ENCODE measurements around the gene SLC66A3.
A peak's percentile ranks its signal among the peaks of the same experiment; 100 is the strongest.

Gene SLC66A3

DNA sequence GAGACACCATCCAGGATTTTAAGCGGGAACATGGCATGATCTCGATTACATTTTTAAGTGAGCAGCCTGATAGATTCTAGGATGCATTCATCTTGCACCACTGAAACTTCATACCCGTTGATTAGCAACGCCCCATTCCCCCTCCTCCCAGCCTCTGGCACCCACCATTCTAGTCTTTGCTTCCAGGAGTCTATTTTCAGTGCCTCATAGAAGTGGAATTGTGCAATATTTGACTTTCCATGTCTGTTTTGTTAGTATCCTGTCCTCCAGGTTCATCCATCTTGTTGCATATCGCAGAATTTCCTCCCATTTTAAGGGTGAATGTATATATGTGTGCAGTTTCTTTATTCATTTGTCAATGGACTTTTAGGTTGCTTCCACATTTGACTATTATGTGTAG is 20.9 kb upstream of the SLC66A3 start:
- DNase-seq (ENCODE audit: low spot score) (no peak), FAIRE-seq (no peak)

DNA sequence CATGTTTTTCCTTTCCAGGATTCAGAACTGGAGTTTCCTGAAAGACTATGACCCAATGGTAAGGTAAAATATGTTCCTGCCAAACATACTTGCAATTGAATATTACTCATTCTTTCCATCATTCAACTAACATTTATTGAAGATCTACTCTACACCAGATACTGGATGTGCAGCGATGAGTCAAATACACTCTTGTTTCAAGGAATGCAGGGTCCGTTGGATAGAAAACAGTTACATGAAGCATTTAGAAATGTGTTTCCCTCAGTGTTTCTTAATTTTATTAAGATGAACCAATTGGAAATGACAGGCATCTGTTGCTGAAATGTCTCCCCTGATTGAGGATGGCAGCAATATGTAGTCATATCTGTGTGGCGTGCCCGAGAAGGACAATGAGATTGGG is 14.8 kb upstream of the SLC66A3 start:
- FAIRE-seq (no peak), DNase-seq (ENCODE audit: low spot score) (no peak)

DNA sequence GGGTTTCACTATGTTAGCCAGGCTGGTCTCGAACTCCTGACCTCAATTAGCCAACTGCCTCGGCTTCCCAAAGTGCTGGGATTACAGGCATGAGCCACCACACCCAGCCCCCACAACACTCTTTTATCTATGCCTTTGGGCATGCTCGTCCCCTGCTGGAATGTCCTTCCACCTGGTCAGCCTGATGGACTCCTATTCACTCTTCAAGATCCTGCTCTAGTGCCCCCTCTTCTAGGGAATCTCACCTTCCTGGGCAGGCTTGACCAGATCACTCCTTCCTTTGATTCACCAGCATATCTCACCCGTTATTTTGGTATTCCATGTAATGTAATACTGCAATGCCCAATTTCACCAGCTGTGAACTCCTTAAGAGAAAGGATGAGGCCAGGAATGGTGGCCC is 13.9 kb upstream of the SLC66A3 start:
- FAIRE-seq (no peak), DNase-seq (ENCODE audit: low spot score) (no peak)

DNA sequence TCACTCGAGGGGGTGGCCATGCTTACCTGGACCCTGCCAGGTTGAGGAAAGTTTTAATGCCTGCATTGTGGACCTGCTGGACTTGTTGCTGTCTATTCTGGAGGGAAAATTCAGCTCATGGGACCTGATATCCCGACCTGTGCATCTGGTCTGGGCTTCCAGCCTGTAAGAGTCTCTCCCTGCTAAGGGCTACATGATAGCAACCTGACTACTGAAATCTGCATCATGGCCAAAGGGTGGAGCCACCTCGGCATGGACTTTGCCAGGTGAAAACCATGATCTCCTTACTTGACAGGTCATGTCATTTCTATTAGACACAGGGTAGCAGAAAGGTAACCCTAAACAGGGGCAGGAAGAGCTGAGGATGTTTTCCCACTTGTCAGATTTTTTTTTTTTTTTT is 12.9 kb upstream of the SLC66A3 start:
- DNase-seq (ENCODE audit: low spot score) (no peak), FAIRE-seq (no peak)

DNA sequence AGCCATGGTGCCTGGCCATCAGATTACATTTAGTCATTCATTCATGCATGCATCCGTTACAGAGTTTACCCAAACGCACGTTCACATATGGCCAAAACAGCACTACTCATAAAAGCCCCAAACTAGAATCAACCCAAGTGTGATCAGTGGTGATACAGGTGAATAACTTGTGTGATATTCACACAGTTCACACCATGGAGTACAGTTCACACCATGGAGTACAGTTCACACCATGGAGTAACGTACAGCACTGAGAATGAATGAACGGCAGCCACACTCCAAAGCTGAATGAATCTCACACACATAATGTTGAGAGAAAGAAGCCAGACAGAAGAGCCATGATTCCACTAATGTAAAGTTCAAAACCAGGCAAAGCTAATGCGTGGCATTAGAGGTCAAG is 12.3 kb upstream of the SLC66A3 start:
- no peak for FAIRE-seq

GRCh38 chr2:11144077-11144737 is 11.1 kb upstream of the SLC66A3 start:
- DNase-seq (ENCODE audit: low spot score) (no peak), FAIRE-seq (no peak)

More for the DNA sequence above, 12.3 kb upstream of the SLC66A3 start:
- DNase-seq (ENCODE audit: low spot score): no peak

- FAIRE-seq (no peak), DNase-seq (ENCODE audit: low spot score) (no peak)
Measured at GRCh38 chr2:11144738-11145079, 10.6 kb upstream of the SLC66A3 start.

DNA sequence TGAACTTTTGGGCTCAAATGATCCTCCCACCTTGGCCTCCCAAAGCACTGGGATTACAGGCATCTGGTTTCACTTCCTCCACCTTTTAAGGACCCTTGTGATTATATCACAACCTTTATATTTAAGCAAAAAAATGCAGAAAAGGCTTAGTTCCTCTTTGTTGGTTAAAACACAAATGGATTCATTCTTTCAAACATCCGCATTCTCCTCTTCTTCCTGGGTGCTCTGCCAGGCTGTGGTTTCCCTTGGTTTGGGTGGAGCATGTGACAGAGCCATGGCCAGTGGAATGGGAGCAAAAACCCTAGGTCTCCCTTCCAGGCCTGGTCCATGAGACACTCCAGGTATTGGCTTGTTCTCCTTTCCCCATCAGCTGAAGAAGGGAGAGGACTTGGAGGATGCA is 9.9 kb upstream of the SLC66A3 start:
- DNase-seq (ENCODE audit: low spot score): no peak

GRCh38 chr2:11146076-11146475 is 9.2 kb upstream of the SLC66A3 start:
- DNase-seq (ENCODE audit: low spot score) (no peak), FAIRE-seq (no peak)

More for the DNA sequence above, 9.9 kb upstream of the SLC66A3 start:
- no peak for FAIRE-seq

DNA sequence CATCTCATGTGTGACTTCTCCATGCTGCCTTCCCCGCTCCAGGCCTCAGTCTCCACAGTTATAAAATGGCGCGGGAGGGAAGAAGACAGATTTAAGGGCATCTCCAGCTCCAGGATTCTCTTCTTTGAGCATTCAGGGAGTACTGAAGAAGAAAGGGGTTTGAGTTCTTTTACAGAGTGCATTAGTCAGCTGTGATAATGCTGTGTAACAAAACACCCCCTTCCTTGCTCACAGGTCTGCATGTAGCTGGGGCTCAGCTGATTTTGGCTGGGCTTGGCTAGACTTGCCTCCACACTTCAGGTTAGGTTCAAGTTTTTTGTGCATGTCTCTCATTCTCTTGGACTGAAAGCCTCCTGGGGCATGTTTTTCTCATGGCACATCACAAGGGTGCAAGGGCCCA is 8.0 kb upstream of the SLC66A3 start:
- DNase-seq (ENCODE audit: low spot score): no peak
- no peak for FAIRE-seq

- FAIRE-seq (peak; percentile 56), DNase-seq (ENCODE audit: low spot score) (no peak)
Measured at GRCh38 chr2:11152591-11152990, 2.7 kb upstream of the SLC66A3 start.

DNA sequence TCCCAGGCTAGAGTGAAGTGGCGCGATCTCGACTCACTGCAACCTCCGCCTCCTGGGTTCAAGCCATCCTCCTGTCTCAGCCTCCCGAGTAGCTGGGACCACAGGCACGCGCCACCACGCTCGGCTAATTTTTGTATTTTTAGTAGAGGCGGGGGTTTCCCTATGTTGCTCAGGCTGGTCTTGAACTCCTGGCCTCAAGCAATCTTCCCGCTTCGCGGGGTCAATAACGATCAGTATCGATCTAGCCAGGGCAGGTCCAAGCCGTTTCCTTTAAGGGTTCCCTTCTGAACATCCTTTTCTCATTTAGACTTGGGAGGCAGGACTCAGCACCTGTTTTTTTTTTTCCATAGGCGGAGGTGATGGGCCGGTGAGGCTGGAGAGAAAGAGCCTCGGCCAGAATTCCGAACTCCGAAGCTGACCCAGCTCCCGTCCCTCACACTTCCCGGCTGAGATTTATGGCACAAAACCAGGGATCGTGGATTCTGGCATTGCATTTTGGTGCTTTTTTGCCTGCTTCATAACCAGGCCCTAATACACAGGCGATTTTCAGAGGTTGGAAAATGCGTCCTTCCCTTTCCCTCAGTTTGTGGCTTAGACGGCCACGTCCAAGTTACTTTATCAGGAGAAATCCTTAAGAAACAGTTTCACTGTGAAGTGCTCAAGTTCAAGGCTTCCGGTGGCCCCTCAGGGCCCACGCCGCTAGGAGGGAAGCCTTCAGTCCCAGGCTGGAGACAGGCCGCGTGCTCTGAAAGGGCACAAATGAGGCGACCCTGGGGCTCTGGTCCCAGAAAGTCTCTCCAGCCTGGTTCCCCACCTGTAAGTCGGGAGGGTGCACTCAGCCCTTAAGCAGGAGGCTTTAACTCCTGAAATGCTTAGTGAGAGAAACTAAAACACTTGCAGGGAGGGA is 998 bp upstream of the SLC66A3 start:
- DNase-seq (ENCODE audit: low spot score): no peak
- FAIRE-seq: no peak

DNA sequence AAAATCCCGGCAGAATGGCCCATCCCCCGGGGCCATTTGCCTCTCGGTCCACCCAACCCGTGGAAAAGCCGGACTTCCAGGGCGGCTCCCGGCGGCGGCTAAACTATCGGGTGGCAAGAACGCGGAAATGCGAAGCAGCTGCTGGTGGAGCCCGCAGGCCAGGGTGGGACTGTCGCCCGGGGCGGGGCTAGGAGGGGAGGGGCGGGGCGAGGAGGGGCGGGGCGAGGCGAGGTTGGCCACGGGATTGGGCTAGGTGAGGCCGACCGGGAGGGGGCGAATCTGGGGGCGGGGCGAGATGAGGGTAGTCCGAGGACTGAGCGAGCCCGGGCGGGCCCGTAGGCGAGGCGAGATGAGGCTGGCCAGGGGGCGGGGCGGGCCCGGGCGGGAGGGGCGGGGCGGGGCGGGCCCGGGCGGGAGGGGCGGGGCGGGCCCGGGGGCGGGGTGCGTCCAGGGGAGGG is 315 bp upstream of the SLC66A3 start:
- DNase-seq (ENCODE audit: low spot score) (peak; percentile 100), FAIRE-seq (peak; percentile 98)

DNA sequence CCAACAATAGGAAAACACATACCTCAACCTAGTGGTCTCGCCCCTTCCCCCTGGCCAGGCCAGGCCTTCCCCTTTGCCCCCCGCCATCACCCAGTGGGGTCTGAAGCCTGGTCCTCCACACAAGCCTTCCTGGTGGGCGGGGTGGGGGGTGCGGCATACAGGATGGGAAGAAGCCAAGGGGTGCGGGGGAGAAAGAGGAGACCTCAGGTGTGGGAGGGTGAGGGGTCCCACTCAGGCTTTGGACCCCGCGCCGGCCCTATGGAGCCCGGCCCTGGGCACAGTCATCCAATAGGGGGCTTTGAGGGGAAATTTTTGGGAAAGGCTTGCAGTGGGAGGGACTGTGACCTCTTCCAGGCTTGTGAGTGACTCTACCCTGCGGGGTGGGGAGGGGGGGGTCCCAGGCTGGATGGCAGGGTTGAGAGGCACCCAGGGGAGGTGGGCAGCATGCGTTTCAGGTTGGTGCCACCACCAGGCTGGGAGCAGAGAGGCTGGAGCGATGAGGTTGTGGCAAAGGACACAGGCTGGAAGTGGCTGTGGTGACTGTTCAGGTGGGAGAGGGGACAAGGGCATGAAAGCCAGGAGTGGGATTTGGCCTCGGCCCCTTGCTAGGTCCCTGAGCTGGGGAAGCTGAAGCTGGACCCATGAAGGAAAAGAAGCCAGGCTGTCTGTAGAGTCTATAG is 1.3 kb downstream of the SLC66A3 start:
- DNase-seq (ENCODE audit: low spot score) (no peak), FAIRE-seq (no peak)

DNA sequence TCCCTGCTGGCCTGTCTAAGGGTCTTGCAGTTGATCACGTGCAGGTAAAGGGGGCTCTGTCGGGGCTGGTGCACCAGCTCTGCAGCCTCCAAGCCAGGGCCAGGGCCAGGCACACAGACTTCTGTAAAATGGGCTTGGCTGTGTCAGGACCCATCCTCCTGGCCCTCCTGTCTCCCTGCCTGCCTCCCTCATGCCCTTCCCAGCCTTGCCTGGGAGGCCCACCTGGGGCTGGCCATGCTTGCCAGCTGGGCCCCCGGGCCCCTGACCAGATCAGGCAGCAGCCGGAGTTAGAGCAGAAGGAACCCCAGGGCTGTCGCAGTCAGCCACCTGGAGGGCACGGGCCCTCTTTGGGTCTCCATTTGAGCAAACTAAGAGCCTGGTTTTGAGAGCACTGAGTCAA is 2.0 kb downstream of the SLC66A3 start:
- no peak for FAIRE-seq
- no peak for DNase-seq (ENCODE audit: low spot score)

DNA sequence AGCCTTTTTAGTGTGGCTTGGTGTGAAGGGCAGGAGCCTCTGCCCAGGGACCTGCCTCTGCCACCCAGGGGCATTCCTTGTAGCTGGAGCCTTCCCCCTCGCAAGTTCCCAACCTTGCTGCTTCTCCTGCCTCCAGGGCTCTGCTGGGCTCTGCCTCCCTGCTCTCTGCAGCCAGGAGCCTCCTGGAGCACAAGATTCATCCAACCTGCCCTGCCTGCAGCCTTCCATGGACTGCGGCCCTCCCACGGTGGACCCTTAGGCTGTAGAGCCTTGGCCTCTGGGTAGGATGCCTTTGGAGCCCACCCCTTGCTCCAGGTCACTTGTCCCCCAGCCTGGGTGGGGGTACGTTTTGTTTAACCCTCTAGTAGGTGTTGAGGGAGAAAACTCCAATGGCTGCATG is 2.5 kb downstream of the SLC66A3 start:
- DNase-seq (ENCODE audit: low spot score) (no peak), FAIRE-seq (no peak)

DNA sequence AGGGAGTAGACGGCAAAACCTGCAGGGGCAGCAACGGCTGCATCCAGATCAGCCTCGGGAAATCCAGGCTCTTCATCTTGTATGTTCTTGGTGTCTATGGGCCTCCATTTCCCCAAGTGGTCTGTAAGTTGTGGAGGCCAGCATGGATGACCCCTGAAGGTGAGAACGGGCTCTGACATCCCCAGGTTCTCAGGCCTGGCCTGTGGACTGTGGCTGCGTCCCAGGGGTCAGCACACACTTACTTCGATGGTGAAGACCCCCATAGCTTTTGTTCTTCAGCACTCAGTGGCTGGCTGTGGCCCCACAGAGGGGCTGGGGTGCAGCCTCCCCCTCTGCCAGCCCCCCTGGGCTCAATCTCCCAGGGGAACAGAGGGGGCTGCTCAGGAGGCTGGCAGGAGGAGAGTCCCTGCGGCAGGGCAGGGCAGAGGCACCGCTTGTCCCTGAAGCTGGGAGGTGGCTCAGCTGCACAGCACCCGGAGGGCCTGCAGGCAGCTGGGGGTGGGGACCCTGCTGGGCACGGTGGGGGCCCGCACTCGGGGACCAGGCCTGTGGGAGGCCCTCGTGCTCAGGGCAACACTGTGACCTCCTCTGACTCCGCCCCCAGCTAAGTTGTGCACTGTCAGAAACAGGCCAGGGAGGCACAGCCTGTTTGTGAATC is 3.8 kb downstream of the SLC66A3 start:
- FAIRE-seq (no peak), DNase-seq (ENCODE audit: low spot score) (no peak)

GRCh38 chr2:11159574-11160170 is 4.4 kb downstream of the SLC66A3 start:
- FAIRE-seq: no peak

DNA sequence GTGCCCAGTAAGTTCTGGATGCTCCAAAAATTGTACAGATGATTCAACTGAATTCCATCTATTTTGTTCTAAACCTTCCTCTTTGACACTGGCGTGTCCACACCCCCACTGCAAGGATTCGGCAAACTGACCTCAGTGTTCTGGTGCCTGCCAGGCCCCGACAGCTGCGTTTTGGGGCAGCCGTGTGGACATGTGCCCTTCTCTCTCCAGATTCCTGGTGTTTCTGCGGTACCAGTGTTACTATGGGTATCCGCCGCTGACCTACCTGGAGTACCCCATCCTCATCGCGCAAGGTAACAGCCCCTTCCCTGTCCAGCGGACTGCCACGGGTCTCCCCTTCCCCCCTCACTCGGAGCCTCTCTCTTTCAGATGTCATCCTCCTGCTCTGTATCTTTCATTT is 5.0 kb downstream of the SLC66A3 start:
- FAIRE-seq (no peak), DNase-seq (ENCODE audit: low spot score) (no peak)

More at GRCh38 chr2:11159574-11160170, 4.4 kb downstream of the SLC66A3 start:
- DNase-seq (ENCODE audit: low spot score): no peak

GRCh38 chr2:11160731-11161455 is 5.6 kb downstream of the SLC66A3 start:
- DNase-seq (ENCODE audit: low spot score) (no peak), FAIRE-seq (no peak)

DNA sequence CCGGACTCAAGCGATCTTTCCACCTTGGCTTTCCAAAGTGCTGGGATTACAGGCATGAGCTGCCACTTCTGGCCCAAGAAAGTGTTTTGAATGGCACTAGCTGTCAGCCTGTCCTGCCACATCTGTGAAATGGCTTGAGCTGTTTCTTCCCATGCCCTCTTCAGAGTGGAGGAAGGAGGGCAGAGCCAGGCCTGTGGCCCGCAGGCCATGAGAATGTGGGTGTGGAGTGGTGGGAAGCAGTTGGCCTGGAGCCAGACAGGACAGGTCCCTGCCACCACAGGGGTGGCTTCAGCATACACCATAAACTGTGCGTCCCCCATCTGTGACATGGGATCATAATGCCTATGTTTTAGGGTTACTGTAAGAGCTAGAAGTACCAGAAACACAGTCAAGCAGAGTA is 6.5 kb downstream of the SLC66A3 start:
- DNase-seq (ENCODE audit: low spot score) (no peak), FAIRE-seq (no peak)

Measured in urothelium cell line (cell line).